ENCODE data around the gene ANK2.

Gene ANK2

GRCh38 chr4:113356453-113356852 is 307.0 kb downstream of the ANK2 start:
- DNase-seq, result no peak

DNA sequence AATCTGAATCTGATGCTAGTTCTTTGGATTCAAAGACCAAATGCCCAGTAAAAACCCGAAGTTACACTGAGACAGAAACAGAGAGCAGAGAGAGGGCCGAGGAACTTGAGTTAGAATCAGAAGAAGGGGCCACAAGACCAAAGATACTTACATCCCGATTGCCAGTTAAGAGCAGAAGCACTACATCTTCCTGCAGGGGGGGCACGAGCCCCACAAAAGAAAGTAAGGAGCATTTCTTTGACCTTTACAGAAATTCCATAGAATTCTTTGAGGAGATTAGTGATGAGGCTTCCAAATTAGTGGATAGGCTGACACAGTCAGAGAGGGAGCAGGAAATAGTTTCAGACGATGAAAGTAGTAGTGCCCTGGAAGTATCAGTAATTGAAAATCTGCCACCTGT is 309.3 kb downstream of the ANK2 start:
- no peak for DNase-seq

DNA sequence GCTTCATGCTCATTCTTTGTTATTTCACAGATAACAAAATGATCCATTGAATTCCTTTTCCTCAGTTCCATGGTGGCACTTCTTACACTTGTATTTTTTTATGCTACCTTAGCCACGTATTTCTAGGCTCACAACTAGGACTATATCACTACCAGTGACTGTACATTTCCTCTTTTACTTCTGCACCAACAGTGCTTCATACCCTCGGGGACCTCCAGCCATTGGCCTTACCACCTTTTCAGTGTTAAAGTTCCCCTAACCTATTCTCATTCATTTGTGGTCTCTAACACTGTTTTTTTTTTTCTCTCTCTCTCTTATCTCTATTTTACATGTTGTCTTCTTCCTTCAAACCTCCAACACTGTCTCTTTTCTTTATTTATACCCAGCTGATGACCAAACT is 315.9 kb downstream of the ANK2 start:
- DNase-seq, result no peak

DNA sequence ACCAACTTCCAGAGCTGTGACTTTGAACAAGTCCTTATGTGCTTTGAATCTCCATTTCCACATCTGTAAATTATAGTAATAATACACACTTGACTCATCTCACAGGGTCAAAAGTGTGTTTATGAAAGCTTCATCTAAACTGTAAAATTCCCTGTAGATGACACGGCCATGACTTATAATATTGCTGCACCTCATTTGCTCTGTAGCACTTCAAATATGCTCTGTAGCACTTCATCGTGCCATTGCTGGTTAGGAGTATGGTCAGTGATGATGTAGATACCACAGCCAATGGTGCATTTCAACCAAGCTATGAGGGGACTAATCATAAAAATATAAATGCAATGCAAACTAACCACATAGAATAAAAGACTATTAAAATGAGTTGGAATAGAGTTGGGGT is 318.6 kb downstream of the ANK2 start:
- no peak for DNase-seq

DNA sequence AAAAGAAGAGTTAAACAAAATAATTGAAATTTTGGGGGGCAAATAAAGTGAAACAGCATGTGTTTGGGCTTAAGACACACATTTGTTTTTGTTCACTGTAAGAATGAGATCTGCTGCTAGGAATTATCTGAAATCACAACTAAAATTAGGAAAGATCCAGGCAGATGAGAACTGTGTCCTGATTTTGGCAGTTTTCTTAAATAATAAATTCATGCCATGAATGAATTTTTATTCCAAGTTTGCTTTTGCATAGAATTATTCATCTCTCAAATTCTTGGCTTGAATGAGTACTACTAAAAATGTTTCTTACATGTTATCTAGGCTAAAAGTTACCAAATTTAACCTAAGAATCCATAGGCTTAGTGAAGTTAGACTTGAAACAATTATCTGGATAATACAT is 321.7 kb downstream of the ANK2 start:
- DNase-seq, result no peak

GRCh38 chr4:113375964-113376666 is 326.7 kb downstream of the ANK2 start:
- DNase-seq, result no peak

DNA sequence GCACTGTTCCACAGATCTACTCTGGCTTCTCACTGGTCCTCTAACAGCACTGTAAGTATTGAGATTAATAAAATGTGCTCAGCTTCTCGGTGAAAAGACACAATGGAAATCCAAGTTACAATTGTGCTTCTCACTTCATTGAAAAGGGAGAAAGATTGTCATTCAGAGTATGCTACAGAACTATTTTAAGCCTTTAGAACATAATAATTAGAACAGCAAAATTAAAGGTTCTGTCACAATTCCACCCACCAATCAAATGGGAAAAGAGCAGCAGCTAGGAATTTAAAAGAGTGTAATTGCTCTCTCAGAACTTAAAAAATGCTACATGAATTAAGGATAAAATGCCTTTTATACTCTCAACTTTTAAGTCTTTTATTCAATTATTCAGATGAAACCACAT is 329.4 kb downstream of the ANK2 start:
- no peak for DNase-seq

DNA sequence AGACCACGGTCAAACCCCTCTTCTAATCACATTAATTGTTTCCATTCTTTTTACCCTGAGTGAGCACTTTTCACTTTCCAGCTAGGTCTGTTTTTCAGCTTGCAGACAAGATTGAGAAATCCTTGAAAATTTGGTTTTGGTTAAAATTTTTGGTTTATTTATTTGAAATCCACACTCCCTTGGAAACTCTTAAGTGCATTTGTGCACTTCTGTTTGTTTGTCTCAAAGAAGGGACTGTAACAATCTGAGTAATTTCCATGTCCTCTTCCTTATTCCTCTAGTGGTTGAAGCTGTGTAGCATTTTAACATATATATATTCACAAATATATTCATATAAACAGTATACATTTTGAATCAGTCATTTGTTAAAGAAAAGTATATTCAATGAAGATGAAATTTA is 333.3 kb downstream of the ANK2 start:
- no peak for DNase-seq

- DNase-seq, result no peak
Measured at GRCh38 chr4:113383111-113383785, 333.8 kb downstream of the ANK2 start.

- no peak for DNase-seq
Measured at GRCh38 chr4:113384600-113384999, 335.1 kb downstream of the ANK2 start.

DNA sequence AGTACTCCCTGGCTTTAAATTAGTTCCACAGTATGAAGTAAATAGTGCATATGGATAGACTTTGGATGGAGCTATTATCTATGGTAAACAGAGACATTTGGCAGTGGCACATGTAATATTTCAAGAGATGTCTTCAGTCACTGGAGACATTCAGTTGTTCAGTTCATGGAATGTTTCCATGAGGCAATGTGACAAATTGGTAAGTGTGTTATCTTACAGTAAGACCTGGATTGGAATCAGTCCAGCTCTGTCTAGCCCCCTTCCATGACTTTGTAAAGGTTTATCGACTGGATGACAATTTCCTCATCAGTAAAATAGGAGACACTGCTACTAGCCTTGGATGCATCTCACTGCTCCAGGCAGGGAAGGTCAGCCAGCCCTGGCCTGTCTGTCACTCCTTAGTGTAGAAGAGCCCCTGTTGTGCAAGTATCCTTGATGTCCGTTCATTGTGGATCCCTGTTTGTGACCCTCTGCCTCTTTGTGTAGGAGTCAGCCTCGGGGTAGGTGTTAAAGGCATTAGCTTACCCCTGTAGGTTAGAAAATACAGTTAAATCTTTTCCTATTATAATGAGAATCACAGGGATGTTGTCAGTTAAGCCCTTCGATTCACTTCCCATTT is 335.9 kb downstream of the ANK2 start:
- DNase-seq, result no peak

DNA sequence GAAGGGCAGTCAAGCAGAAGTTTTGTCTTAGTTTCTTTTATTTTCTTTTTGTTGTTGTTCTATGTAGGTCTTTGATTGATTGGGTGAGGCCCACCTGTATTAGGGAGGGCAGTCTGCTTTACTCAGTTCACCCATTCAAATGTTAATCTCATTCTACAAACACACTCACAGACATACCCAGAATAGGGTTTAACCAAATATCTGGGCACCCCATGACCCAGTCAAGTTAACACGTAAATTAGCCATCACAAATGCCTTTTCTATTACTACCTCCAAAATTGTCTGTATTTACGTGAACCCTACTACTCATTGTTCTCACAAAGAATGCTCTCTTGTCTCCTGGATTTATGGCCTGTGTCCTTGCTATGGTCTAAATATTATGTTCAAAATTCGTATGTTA is 339.7 kb downstream of the ANK2 start:
- no peak for DNase-seq

DNA sequence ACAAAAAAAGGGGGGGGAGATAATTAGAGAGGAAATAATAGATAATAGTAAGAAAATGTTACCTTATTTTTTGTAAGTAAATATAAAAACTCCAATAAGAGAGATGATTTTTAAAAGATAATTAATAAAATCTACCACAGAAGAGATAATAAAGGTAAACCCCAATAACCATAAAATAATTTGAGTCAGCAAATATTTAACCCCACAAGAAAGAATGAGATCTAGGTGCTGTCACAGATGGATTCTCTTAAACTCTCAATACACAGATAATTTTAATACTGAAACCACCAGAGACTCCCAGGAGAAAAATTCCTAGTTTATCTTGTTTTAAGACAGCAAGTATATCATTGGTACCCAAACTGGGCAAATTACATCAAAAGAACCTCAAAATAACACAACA is 341.4 kb downstream of the ANK2 start:
- DNase-seq, result no peak

DNA sequence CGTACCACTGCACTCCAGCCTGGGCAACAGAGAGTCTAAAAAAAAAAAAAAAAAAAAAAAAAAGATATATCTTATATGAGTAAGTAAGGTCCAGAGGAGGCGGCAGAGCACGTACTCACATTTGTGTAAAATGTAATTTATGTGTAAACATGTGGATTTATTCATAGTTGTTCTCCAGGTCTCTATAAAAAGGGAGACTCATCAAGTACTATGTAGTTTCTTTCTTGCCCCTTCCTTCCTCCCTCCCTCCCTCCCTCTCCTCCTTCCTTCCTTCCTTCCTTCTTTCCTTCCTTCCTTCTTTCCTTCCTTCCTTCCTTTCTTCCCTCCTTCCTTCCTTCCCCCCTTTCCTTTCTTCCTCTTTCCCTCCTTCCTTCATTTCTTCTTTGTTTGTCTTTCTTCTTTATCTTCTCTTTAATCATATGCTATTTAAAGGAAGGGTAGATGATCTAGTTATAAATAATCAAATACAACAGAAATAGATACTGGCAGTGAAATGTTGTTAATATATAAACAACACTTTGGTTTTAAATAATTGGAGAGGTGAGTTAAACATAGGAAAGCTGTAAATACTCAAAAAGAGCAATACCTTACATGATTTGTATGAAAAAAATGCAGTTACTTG is 344.8 kb downstream of the ANK2 start:
- no peak for DNase-seq

GRCh38 chr4:113394730-113395530 is 345.5 kb downstream of the ANK2 start:
- peak; percentile 37 for DNase-seq

GRCh38 chr4:113397114-113397701 is 347.8 kb downstream of the ANK2 start:
- DNase-seq, result no peak

DNA sequence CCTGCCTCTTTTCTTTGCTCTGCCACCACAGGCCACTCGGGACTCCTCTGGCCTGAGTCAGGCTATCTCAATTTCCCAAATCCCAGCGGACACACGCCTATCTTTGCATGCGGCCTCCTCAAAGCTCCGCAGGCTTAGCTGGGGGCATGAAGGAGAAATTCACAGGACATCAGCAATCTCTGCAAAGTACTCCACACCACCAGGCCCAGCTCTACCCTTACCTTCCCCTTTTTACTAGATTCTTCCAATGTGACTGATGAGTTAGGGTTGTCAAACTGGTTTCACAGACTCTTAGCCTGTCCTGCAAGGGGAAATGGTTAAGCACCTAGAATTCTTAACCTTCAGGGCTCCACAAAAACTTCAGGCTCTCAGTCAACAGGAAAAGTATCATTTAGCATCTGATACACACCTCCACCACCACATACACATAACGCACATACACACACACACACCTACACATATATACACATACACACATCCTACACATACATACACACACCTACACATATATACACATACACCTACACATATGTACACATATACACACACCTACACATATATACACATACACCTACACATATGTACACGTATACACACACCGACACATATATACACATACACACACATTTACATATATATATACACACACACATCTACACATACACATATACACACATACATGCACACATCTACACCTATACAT is 349.1 kb downstream of the ANK2 start:
- DNase-seq, result no peak

GRCh38 chr4:113404167-113404571 is 354.7 kb downstream of the ANK2 start:
- no peak for DNase-seq

DNA sequence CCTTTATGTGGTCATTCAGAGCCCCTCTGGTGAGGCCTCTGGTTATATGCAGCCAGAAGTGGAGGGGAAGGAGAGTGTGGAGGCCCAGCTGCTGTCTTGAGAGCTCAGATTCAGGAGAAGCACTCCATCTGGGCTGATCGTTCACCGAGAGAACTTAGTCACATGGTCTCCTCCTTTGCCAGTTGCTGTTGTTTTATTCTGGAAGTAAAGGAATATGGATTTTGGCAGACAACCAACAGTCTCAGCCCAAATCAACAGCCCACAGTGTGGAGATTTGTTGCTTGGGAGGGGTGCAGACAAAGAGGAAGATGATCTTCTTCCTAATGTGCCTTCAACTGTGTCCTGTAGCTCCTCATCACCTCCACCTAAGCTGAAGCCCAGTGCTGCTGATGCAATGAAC is 355.4 kb downstream of the ANK2 start:
- no peak for DNase-seq

DNA sequence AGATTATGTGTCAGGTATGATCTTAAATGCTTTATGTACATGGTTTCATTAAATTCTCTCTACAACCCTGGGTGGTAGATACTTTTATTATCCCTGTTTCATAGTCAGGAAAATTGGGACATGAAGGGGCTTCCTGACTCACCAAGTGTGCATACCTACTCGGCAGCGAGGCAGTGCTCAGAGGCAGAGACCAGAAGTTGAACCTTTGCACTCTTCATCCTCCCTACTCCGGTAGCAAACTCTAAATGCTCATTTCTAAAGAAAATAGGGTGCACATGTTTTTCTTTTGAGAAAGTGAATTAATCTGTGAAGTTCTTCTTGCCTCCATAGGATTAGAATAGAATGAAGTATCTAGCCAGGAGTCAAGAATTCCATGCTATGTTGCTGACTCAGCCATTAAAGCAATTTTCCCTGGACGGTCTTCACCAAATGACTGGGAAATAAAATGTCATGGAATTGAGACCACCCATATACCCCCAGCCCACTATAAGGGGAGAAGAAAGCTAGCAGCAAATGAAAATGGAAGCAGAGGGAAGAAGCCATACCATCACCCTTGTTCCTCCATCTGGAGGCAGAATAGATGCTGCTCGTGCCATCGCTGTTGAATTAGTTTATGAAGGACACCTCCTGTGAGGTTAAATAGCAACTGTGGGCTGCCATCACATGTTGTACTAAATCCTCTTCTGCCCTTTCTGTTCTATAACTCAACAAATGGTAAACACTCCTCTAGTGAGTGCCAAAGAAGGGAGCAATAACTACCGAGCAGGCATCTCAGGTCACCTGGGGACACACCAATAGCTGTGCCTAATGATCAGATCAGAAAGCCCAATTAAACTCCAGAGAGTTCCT is 356.6 kb downstream of the ANK2 start:
- DNase-seq, result no peak

DNA sequence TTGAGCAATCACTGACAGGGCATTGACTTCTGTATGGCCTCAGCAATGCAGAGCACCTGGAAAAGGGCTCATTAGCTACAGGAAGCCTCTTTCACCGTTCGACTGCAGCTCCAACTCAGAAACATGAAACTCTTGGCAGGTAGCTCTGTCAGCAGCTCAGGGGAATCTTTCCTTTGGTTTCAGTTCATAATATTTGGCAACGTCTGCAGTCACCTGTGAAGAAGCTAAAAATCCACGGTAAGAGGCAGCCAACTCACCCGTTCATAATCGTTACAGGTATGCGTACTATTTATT is 357.2 kb downstream of the ANK2 start:
- no peak for DNase-seq
